IPS-11a (cell line): ENCODE data around the gene RBP7.

Experiments used
- H3K4me3 ChIP-seq: one replicate; pipeline ENCODE4 v1.5.1; 2013; ENCODE audit warnings: low read depth, low read length, control low read depth

Gene RBP7

GRCh38 chr1:10064416-10065343 is 67.7 kb downstream of the RBP7 start:
- H3K4me3 ChIP-seq, result no peak overlapping the region

- no peak overlapping the region for H3K4me3 ChIP-seq
These were observed 68.3 kb downstream of the RBP7 start for GRCh38 chr1:10065344-10065685.
